OCI-LY7 (cell line): Measurements from ENCODE around the gene FOXF1. TPM values are rescaled to one million over a fixed set of nuclear protein-coding genes. Genes with fewer than 3 reads are reported as not detected.

ENCODE experiments used
- BruUV-seq: library from RNA; stranded (reverse); fragments of 400-500 nt; replicated peaks from 2 replicates; lab custom pipeline; 2021; lab: Mats Ljungman, UMichigan
- CTCF ChIA-PET: fragments of 300-600 bp; sonication (Branson Sonifier 250); formaldehyde crosslinking; loops from one replicate; lab custom pipeline; 2022; ENCODE audit warnings: antibody characterized with exemption; ENCODE audit not compliant: unreplicated experiment; lab: Charles Lee
- POLR2A ChIA-PET: fragments of 300-600 bp; sonication (Branson Sonifier 250); formaldehyde crosslinking; loops from one replicate; lab custom pipeline; 2022; ENCODE audit warnings: antibody characterized with exemption; lab: Charles Lee
- DNase-seq: peaks from one replicate; pipeline ENCODE4 v3.0.0-alpha.2; 2015; ENCODE audit warnings: low spot score
- H2AFZ ChIP-seq: fragments of 200-600 bp; sonication (generic), shearing (Covaris generic); 2 replicates; pipeline ENCODE4 v1.6.1; 2014; ENCODE audit warnings: mild to moderate bottlenecking, antibody characterized with exemption, low read length, moderate library complexity
- H3K27ac ChIP-seq: fragments of 200-600 bp; sonication (generic); 2 replicates; pipeline ENCODE4 v1.5.1; 2014; ENCODE audit warnings: mixed run types, low read depth, mild to moderate bottlenecking, moderate library complexity, low read length, inconsistent platforms; ENCODE audit not compliant: poor library complexity, severe bottlenecking
- H3K36me3 ChIP-seq: fragments of 200-600 bp; sonication (generic); 2 replicates; pipeline ENCODE4 v1.6.1; 2014; ENCODE audit warnings: mild to moderate bottlenecking, antibody characterized with exemption, low read length, moderate library complexity, mixed read lengths; ENCODE audit not compliant: insufficient read depth
- H3K4me1 ChIP-seq: fragments of 200-600 bp; sonication (generic); 2 replicates; pipeline ENCODE4 v1.5.1; 2014; ENCODE audit warnings: mild to moderate bottlenecking, low read length; ENCODE audit not compliant: insufficient read depth, poor library complexity, severe bottlenecking
- H3K4me2 ChIP-seq: fragments of 200-600 bp; sonication (generic); 2 replicates; pipeline ENCODE4 v1.6.1; 2014; ENCODE audit warnings: mild to moderate bottlenecking, low read length
- H3K4me3 ChIP-seq: fragments of 200-600 bp; sonication (generic); 2 replicates; pipeline ENCODE4 v1.5.1; 2014; ENCODE audit warnings: mild to moderate bottlenecking, low read depth, low read length; ENCODE audit not compliant: poor library complexity, severe bottlenecking
- H3K79me2 ChIP-seq: fragments of 200-600 bp; sonication (generic); 2 replicates; pipeline ENCODE4 v1.6.1; 2016; ENCODE audit warnings: low read depth, mild to moderate bottlenecking, low read length, moderate library complexity, mixed read lengths; ENCODE audit not compliant: insufficient read depth
- H3K9me2 ChIP-seq: fragments of 200-600 bp; sonication (generic); 2 replicates; pipeline ENCODE4 v1.6.1; 2016; ENCODE audit warnings: mild to moderate bottlenecking, low read length, mixed read lengths; ENCODE audit not compliant: insufficient read depth
- H3K9me3 ChIP-seq: fragments of 200-600 bp; sonication (generic); 2 replicates; pipeline ENCODE4 v1.6.1; 2014; ENCODE audit warnings: mild to moderate bottlenecking, mixed run types, low read length, mixed read lengths
- H4K20me1 ChIP-seq: fragments of 200-600 bp; sonication (generic); 2 replicates; pipeline ENCODE4 v1.6.1; 2014; ENCODE audit warnings: mild to moderate bottlenecking, antibody characterized with exemption, low read length, moderate library complexity, mixed read lengths; ENCODE audit not compliant: insufficient read depth
- CTCF ChIP-seq: fragments of 200-600 bp; sonication (generic); conservative IDR thresholded peaks from 2 replicates; pipeline ENCODE4 v1.5.1; 2014; ENCODE audit warnings: mild to moderate bottlenecking, antibody characterized with exemption, low read length, moderate library complexity, mixed read lengths
- EZH2phosphoT487 ChIP-seq: fragments of 200-600 bp; sonication (generic); IDR thresholded peaks from 2 replicates; pipeline ENCODE4 v1.6.1; 2018; ENCODE audit warnings: low read depth, borderline replicate concordance, mild to moderate bottlenecking, mixed run types, antibody characterized with exemption, low read length, moderate library complexity, mixed read lengths
- intact Hi-C: fragments of 100-400 bp; cut with micrococcal nuclease; formaldehyde crosslinking; loops from one replicate; pipeline ENCODE4 v1.10.0; 2022; ENCODE audit not compliant: unreplicated experiment
- total RNA-seq, 2 experiments: library from RNA; depleted of rRNA in 1 of 2; stranded (reverse); fragments of >200 nt in 1 of 2; shearing (Covaris generic) in 1 of 2; gene quantifications; 2 replicates each; pipeline ENCODE4 v1.2.3, GENCODE V29; 2014 to 2022

Gene FOXF1
- total RNA-seq, 2 experiments from 2014 or later = not detected

DNA sequence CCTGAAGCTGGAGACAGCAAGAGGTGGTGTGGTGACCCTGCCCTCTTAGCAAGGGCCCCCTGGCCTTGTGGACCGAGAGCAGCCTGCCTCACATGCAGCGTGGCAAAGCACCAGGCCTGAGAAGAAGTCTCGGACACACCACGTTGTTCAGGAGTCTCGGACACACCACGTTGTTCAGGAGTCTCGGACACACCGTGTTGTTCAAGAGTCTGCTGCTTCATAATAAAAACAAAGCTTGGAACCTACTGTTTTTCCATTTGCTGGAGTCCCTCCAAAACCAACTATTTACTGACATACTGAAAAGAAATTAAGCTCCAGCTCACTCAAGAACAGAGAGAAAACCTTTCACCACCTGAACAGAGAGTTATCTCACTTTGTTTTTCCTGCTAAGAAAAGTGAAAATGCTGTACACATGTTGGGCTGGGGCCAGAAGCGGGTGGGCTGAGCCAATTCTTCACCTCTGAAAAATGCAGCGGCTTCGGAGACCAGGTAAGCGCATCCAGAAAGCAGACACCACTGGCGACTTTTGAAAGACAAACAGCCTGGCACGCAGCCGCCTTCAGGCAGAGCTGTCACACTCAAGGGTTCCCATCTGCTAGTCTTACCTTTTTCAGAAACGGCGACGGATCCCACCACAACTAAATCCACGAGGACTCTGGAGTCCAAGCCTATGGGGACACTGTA, 35.8 kb downstream of the FOXF1 start:
- no TSS peak for BruUV-seq
- Histone ChIP-seq H3K4me1 (peaks cover 9% of the 10 kb centered on the region), H3K79me2 (no peaks in the 10 kb centered on the region), H2AFZ (no peak overlapping the region), H3K27ac (no peak overlapping the region), H3K9me2 (no peaks in the 10 kb centered on the region), H3K4me3 (no peak overlapping the region), H4K20me1 (no peaks in the 10 kb centered on the region), H3K4me2 (no peak overlapping the region), H3K9me3 (no peaks in the 10 kb centered on the region), H3K36me3 (peaks cover 10% of the 10 kb centered on the region)
- intact Hi-C loops = no loop called here
- no peak for DNase-seq
- CTCF ChIA-PET = no interaction called here
- TF ChIP-seq CTCF (no peak), EZH2phosphoT487 (no peak)
- POLR2A ChIA-PET = interaction anchor here (0.5 kb wide), 1 partner anchor 783 kb away, joined by 3 read pairs; no protein-coding TSS in a partner anchor

DNA sequence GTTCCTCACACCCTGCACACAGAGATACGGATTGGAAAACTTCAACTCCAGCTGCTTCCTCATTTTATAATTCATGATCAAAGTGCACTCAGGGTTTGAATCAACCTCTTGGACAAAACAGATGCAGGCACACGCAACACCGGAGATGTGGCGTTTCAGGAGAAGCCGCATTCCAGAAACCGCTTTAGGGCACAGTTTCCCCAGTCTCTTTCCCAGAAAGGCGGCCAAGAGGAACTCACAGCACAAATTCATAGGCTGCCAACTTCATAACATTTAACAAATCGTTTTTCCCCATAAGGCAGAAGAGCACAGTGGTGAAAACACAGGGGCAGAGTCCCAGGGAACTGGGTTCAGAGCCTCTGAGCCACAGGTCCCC, 36.3 kb downstream of the FOXF1 start:
- H3K4me1 ChIP-seq = peaks cover 5% of the 10 kb centered on the region
- CTCF ChIA-PET = no interaction called here
- TF ChIP-seq EZH2phosphoT487 (no peak), CTCF (no peak)
- H3K4me3 ChIP-seq = no peak overlapping the region
- no peaks in the 10 kb centered on the region for H3K9me2 ChIP-seq
- DNase-seq = no peak
- no peak overlapping the region for H3K4me2 ChIP-seq
- H3K79me2 ChIP-seq = no peaks in the 10 kb centered on the region
- no peaks in the 10 kb centered on the region for H3K9me3 ChIP-seq
- H4K20me1 ChIP-seq = no peaks in the 10 kb centered on the region
- intact Hi-C loops = no loop called here
- peaks cover 5% of the 10 kb centered on the region for H3K36me3 ChIP-seq
- no peak overlapping the region for H3K27ac ChIP-seq
- BruUV-seq = no TSS peak
- POLR2A ChIA-PET = interaction anchor here (0.5 kb wide), 1 partner anchor 783 kb away, joined by 3 read pairs; no protein-coding TSS in a partner anchor
- H2AFZ ChIP-seq = no peak overlapping the region

DNA sequence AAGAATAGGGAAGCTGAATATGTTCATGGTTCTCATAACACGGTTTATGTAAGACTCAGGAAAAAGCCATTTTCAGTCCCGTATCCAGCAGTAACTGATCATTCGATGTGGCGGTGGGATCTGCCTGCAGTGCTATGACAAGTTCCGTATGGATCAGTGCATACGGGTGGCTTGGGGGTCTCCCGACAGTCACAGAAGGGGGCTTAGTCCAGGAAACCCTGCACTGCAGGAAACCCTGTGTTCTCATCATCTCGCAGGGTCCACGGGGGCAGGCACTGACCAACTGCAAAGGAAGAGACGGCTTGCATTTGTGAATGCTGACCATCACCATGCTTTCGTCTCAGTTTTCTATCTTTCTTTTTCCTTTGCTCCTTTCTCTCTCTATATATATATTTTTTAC, 37.0 kb downstream of the FOXF1 start:
- POLR2A ChIA-PET = no interaction called here
- peaks cover 7% of the 10 kb centered on the region; the same call in 1 of the 2 replicates for H3K36me3 ChIP-seq

More for the DNA sequence above, 37.0 kb downstream of the FOXF1 start:
- Histone ChIP-seq H3K79me2 (no peaks in the 10 kb centered on the region), H3K27ac (no peak overlapping the region), H3K9me2 (no peaks in the 10 kb centered on the region), H3K4me3 (no peak overlapping the region), H3K9me3 (no peaks in the 10 kb centered on the region), H3K4me1 (peaks cover 3% of the 10 kb centered on the region), H4K20me1 (no peaks in the 10 kb centered on the region), H2AFZ (no peak overlapping the region), H3K4me2 (no peak overlapping the region)
- CTCF ChIA-PET = no interaction called here
- TF ChIP-seq CTCF (no peak), EZH2phosphoT487 (no peak)
- no peak for DNase-seq
- BruUV-seq = no TSS peak
- intact Hi-C loops = no loop called here
